HepG2 (cell line): ENCODE data around the gene PIEZO1. TPM values are rescaled to one million over a fixed set of nuclear protein-coding genes. Genes with fewer than 3 reads are reported as not detected.

ENCODE experiments used
- CEBPZ ChIP-seq: IDR thresholded peaks from 2 replicates; pipeline ENCODE4 v1.6.1; 2012; ENCODE audit warnings: low read length, improper control_type of control experiment
- EP300 ChIP-seq, 3 experiments: sonication (generic) in 1 of 3; formaldehyde crosslinking in 1 of 3; IDR thresholded peaks; 2 replicates each; pipeline versions ENCODE4 v1.5.1 to v1.6.1; 2011 to 2020; ENCODE audit warnings: low read depth in 2 of 3, low read length in 2 of 3, borderline replicate concordance in 1 of 3, improper control_type of control experiment in 1 of 3, mild to moderate bottlenecking in 1 of 3, missing genetic modification reagents in 1 of 3, moderate library complexity in 1 of 3
- MIER2 ChIP-seq: IDR thresholded peaks from 2 replicates; pipeline ENCODE4 v1.6.1; 2016; ENCODE audit warnings: missing biosample characterization, missing genetic modification reagents
- MNT ChIP-seq: fragments of 450-650 bp; IDR thresholded peaks from 2 replicates; pipeline ENCODE4 v1.6.1; 2016
- RBM39 ChIP-seq: fragments of 200-400 bp; formaldehyde crosslinking; IDR thresholded peaks from one replicate; pipeline ENCODE4 v1.6.1; 2018; ENCODE audit warnings: antibody characterized with exemption, mild to moderate bottlenecking, low read depth, low read length; ENCODE audit not compliant: poor library complexity, severe bottlenecking
- SALL2 ChIP-seq: sonication (generic); formaldehyde crosslinking; IDR thresholded peaks from 2 replicates; pipeline ENCODE4 v1.8.1; 2023; ENCODE audit warnings: mild to moderate bottlenecking, missing genetic modification reagents, inconsistent platforms
- polyA plus RNA-seq, 8 experiments: library from polyadenylated mRNA; depleted of rRNA in 3 of 8; stranded (reverse) in 7 of 8; unstranded in 1 of 8; fragments of >200 nt; fragmentation: Illumina TruSeq in 4 of 8; extraction: Trizol in 4 of 8; gene quantifications; 2 replicates each; pipeline versions ENCODE4 v1.2.1 to v1.2.3, GENCODE V29; 2011 to 2016; ENCODE audit warnings: low read depth in 4 of 8, missing spikeins in 1 of 8, mixed read lengths in 1 of 8; ENCODE audit not compliant: insufficient read depth in 1 of 8
- total RNA-seq, 5 experiments: library from RNA; depleted of rRNA; stranded (reverse); fragments of >200 nt; fragmentation: Illumina TruSeq; extraction: Trizol; gene quantifications; 2 replicates each; pipeline ENCODE4 v1.2.3, GENCODE V29; 2016; ENCODE audit warnings: low read depth in 1 of 5
- TF ChIP-seq, protein P1 (sequence below): sonication (generic); formaldehyde crosslinking; IDR thresholded peaks from 2 replicates; pipeline ENCODE4 v1.9.0; 2022; ENCODE audit warnings: missing genetic modification reagents, mild to moderate bottlenecking, borderline replicate concordance
- TF ChIP-seq, protein P2 (sequence below): sonication (generic); formaldehyde crosslinking; IDR thresholded peaks from 2 replicates; pipeline ENCODE4 v1.4.0; 2020; ENCODE audit warnings: missing genetic modification reagents, mild to moderate bottlenecking, borderline replicate concordance
- TF ChIP-seq, protein P3 (sequence below): sonication (generic); formaldehyde crosslinking; IDR thresholded peaks from 2 replicates; pipeline ENCODE4 v1.5.1; 2020; ENCODE audit warnings: mild to moderate bottlenecking, missing genetic modification reagents, moderate library complexity

PIEZO1 gene
- total and polyA plus RNA-seq, 2 of the 13 experiments (the other 11 are each of a cell fraction or from before 2014, with no cell fraction given), result 67.9 to 85.0 TPM

- TF ChIP-seq CEBPZ, result no peak
- no peak for TF ChIP-seq EP300 (IDR thresholded peaks at IDR 0.05; ENCODE audit: low read depth in 2 of 2, low read length in 2 of 2)
- no peak for TF ChIP-seq EP300 (CRISPR knock-in tag; IDR thresholded peaks at IDR 0.05; ENCODE audit: borderline replicate concordance)
- TF ChIP-seq, protein P1, sequence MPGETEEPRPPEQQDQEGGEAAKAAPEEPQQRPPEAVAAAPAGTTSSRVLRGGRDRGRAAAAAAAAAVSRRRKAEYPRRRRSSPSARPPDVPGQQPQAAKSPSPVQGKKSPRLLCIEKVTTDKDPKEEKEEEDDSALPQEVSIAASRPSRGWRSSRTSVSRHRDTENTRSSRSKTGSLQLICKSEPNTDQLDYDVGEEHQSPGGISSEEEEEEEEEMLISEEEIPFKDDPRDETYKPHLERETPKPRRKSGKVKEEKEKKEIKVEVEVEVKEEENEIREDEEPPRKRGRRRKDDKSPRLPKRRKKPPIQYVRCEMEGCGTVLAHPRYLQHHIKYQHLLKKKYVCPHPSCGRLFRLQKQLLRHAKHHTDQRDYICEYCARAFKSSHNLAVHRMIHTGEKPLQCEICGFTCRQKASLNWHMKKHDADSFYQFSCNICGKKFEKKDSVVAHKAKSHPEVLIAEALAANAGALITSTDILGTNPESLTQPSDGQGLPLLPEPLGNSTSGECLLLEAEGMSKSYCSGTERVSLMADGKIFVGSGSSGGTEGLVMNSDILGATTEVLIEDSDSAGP (CRISPR knock-in tag), result no peak
- no peak for TF ChIP-seq MNT
- TF ChIP-seq MIER2 (CRISPR knock-in tag), result no peak
- no peak for TF ChIP-seq SALL2 (CRISPR knock-in tag)
- no peak for TF ChIP-seq RBM39
- TF ChIP-seq, protein P2, sequence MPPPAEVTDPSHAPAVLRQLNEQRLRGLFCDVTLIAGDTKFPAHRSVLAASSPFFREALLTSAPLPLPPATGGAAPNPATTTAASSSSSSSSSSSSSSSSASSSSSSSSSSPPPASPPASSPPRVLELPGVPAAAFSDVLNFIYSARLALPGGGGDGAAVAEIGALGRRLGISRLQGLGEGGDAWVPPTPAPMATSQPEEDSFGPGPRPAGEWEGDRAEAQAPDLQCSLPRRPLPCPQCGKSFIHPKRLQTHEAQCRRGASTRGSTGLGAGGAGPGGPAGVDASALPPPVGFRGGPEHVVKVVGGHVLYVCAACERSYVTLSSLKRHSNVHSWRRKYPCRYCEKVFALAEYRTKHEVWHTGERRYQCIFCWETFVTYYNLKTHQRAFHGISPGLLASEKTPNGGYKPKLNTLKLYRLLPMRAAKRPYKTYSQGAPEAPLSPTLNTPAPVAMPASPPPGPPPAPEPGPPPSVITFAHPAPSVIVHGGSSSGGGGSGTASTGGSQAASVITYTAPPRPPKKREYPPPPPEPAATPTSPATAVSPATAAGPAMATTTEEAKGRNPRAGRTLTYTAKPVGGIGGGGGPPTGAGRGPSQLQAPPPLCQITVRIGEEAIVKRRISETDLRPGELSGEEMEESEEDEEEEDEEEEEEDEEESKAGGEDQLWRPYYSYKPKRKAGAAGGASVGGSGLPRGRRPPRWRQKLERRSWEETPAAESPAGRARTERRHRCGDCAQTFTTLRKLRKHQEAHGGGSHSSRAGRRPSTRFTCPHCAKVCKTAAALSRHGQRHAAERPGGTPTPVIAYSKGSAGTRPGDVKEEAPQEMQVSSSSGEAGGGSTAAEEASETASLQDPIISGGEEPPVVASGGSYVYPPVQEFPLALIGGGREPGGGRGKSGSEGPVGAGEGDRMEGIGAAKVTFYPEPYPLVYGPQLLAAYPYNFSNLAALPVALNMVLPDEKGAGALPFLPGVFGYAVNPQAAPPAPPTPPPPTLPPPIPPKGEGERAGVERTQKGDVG (CRISPR knock-in tag), result no peak
- TF ChIP-seq, protein P3, sequence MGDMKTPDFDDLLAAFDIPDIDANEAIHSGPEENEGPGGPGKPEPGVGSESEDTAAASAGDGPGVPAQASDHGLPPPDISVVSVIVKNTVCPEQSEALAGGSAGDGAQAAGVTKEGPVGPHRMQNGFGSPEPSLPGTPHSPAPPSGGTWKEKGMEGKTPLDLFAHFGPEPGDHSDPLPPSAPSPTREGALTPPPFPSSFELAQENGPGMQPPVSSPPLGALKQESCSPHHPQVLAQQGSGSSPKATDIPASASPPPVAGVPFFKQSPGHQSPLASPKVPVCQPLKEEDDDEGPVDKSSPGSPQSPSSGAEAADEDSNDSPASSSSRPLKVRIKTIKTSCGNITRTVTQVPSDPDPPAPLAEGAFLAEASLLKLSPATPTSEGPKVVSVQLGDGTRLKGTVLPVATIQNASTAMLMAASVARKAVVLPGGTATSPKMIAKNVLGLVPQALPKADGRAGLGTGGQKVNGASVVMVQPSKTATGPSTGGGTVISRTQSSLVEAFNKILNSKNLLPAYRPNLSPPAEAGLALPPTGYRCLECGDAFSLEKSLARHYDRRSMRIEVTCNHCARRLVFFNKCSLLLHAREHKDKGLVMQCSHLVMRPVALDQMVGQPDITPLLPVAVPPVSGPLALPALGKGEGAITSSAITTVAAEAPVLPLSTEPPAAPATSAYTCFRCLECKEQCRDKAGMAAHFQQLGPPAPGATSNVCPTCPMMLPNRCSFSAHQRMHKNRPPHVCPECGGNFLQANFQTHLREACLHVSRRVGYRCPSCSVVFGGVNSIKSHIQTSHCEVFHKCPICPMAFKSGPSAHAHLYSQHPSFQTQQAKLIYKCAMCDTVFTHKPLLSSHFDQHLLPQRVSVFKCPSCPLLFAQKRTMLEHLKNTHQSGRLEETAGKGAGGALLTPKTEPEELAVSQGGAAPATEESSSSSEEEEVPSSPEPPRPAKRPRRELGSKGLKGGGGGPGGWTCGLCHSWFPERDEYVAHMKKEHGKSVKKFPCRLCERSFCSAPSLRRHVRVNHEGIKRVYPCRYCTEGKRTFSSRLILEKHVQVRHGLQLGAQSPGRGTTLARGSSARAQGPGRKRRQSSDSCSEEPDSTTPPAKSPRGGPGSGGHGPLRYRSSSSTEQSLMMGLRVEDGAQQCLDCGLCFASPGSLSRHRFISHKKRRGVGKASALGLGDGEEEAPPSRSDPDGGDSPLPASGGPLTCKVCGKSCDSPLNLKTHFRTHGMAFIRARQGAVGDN (CRISPR knock-in tag), result peak; percentile 18; the same call in 1 of the 2 replicates
These were observed 87.0 kb downstream of the PIEZO1 start (continued) for GRCh38 chr16:88697831-88698615.
